SU-DHL-6 (cell line): ENCODE data around the gene TTC3.
"Not testable (repeated sequence)": the region's sequence is repeated elsewhere in the genome, so short reads cannot be mapped to it uniquely, and the experiment has no call there.

Experiments used
- H2AFZ ChIP-seq: fragments of 200-600 bp; sonication (generic); 2 replicates; pipeline ENCODE4 v1.6.1; 2014; ENCODE audit warnings: low read depth, mild to moderate bottlenecking, moderate library complexity, mixed read lengths, antibody characterized with exemption, low read length; ENCODE audit not compliant: severe bottlenecking
- H3F3A ChIP-seq: fragments of 200-600 bp; shearing (Covaris generic); 2 replicates; pipeline ENCODE4 v1.6.0; 2016; ENCODE audit warnings: antibody characterized with exemption, mild to moderate bottlenecking; ENCODE audit not compliant: insufficient read depth
- H3K27ac ChIP-seq: fragments of 200-600 bp; sonication (generic); 2 replicates; pipeline ENCODE4 v1.5.1; 2016; ENCODE audit warnings: low read depth, mild to moderate bottlenecking, low read length, moderate library complexity, mixed read lengths
- H3K27me3 ChIP-seq: fragments of 200-600 bp; sonication (generic), shearing (Covaris generic); 2 replicates; pipeline ENCODE4 v1.6.0; 2014; ENCODE audit warnings: mild to moderate bottlenecking, low read length
- H3K36me3 ChIP-seq: fragments of 200-600 bp; sonication (generic); 2 replicates; pipeline ENCODE4 v1.6.1; 2014; ENCODE audit warnings: mild to moderate bottlenecking, low read length, mixed read lengths
- H3K4me2 ChIP-seq: fragments of 300-600, 200-600 bp; shearing (Covaris generic), sonication (generic); 2 replicates; pipeline ENCODE4 v1.6.0; 2014; ENCODE audit warnings: low read length, low read depth, mild to moderate bottlenecking; ENCODE audit not compliant: poor library complexity, severe bottlenecking
- H3K4me3 ChIP-seq: fragments of 200-600 bp; sonication (generic); 2 replicates; pipeline ENCODE4 v1.5.1; 2014; ENCODE audit warnings: antibody characterized with exemption, low read length, mild to moderate bottlenecking, mixed read lengths; ENCODE audit not compliant: insufficient read depth, poor library complexity, severe bottlenecking
- H3K79me2 ChIP-seq: fragments of 200-600 bp; sonication (generic); 2 replicates; pipeline ENCODE4 v1.6.1; 2014; ENCODE audit warnings: mild to moderate bottlenecking, low read length, moderate library complexity; ENCODE audit not compliant: insufficient read depth
- H3K9ac ChIP-seq: fragments of 200-600 bp; sonication (generic); 2 replicates; pipeline ENCODE4 v1.7.0; 2014; ENCODE audit warnings: mild to moderate bottlenecking, low read length
- H3K9me2 ChIP-seq: fragments of 200-600 bp; sonication (generic); replicated peaks from 2 replicates; pipeline ENCODE4 v1.6.1; 2014; ENCODE audit warnings: low read length; ENCODE audit not compliant: insufficient read depth
- H3K9me3 ChIP-seq: fragments of 200-600 bp; sonication (generic); 2 replicates; pipeline ENCODE4 v1.6.1; 2014; ENCODE audit warnings: low read length, mixed read lengths; ENCODE audit not compliant: insufficient read depth
- H4K20me1 ChIP-seq: fragments of 200-600 bp; sonication (generic); 2 replicates; pipeline ENCODE4 v1.6.1; 2014; ENCODE audit warnings: low read depth, mild to moderate bottlenecking, antibody characterized with exemption, low read length, moderate library complexity, mixed read lengths
- CTCF ChIP-seq: fragments of 200-600 bp; sonication (generic); IDR thresholded peaks from one replicate; pipeline ENCODE4 v1.5.1; 2017; ENCODE audit warnings: antibody characterized with exemption, mild to moderate bottlenecking, low read length, moderate library complexity; ENCODE audit not compliant: insufficient read depth, poor library complexity, severe bottlenecking
- EZH2phosphoT487 ChIP-seq: fragments of 200-600 bp; sonication (generic), shearing (Covaris generic); conservative IDR thresholded peaks from 2 replicates; pipeline ENCODE4 v1.6.1; 2018; ENCODE audit warnings: mild to moderate bottlenecking, antibody characterized with exemption, low read length, moderate library complexity, mixed read lengths

Gene TTC3

GRCh38 chr21:37030864-37031263 lies 42.2 kb upstream of the TTC3 start:
- H3K27ac ChIP-seq, result no peak overlapping the region
- H3K9me2 ChIP-seq, result no peaks in the 10 kb centered on the region
- H2AFZ ChIP-seq, result no peak overlapping the region
- TF ChIP-seq EZH2phosphoT487, result no peak
- no peak for TF ChIP-seq CTCF
- H4K20me1 ChIP-seq, result no peaks in the 10 kb centered on the region
- H3K4me3 ChIP-seq, result no peak overlapping the region
- no peaks in the 10 kb centered on the region for H3F3A ChIP-seq
- no peaks in the 10 kb centered on the region for H3K9me3 ChIP-seq
- H3K36me3 ChIP-seq, result no peaks in the 10 kb centered on the region
- H3K4me2 ChIP-seq, result no peak overlapping the region
- no peaks in the 10 kb centered on the region for H3K27me3 ChIP-seq
- no peak overlapping the region for H3K9ac ChIP-seq
- H3K79me2 ChIP-seq, result no peaks in the 10 kb centered on the region

DNA sequence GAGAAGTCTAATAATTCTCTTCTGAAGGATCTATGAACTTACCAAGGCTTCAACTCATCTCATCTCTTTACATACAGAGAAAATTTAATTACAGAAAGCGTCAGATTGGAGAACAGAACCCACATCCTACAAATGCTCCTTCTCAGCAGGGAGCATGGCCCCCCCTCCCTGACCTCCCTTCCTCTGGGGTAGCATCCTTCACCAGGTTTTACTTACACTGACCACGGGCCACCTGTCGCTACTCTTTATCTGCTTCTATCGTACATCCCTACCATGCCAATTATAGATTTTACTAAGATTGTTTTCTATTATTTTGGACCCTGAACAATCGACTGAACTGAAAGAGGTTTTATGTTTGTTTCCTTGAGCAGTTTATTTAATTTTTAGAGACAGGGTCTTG lies 40.8 kb upstream of the TTC3 start:
- no peak overlapping the region for H2AFZ ChIP-seq
- H3K9ac ChIP-seq, result no peak overlapping the region
- no peaks in the 10 kb centered on the region for H4K20me1 ChIP-seq
- H3K27ac ChIP-seq, result no peak overlapping the region
- H3K9me2 ChIP-seq, result no peaks in the 10 kb centered on the region
- TF ChIP-seq CTCF (no peak), EZH2phosphoT487 (no peak)
- no peaks in the 10 kb centered on the region for H3K27me3 ChIP-seq
- no peaks in the 10 kb centered on the region for H3F3A ChIP-seq
- no peak overlapping the region for H3K4me2 ChIP-seq
- no peaks in the 10 kb centered on the region for H3K9me3 ChIP-seq
- no peaks in the 10 kb centered on the region for H3K79me2 ChIP-seq
- no peaks in the 10 kb centered on the region for H3K36me3 ChIP-seq
- H3K4me3 ChIP-seq, result no peak overlapping the region

DNA sequence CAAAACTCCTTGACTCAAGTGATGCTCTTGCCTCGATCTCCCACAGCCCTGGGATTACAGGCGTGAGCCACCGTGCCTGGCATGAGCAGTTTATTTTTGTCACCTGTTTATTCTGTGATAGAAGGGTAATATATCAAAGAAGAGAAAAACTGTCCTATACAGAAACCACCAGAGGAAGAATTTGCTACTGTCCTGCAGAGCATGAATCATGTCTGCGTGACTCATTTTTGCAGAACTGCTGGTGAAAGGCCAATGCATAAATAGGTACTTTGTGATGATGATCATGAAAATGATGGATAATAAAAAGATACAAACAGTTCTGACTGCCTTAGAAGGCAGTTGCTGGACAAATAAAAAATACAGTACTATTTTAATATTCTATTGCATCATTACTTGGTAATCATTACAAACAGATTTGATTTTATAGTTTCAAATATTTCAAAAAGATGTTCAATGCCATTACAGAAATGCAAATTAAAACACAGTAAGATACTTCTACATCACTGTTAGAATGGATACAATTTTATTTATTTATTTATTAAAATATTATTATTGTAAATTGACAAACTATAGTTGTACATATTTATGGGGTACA lies 40.1 kb upstream of the TTC3 start:
- no peaks in the 10 kb centered on the region for H3F3A ChIP-seq
- no peak for TF ChIP-seq CTCF
- TF ChIP-seq EZH2phosphoT487, result no peak
- no peaks in the 10 kb centered on the region for H3K9me3 ChIP-seq
- no peaks in the 10 kb centered on the region for H3K27me3 ChIP-seq
- no peak overlapping the region for H3K4me3 ChIP-seq
- no peak overlapping the region for H3K27ac ChIP-seq
- H3K9ac ChIP-seq, result no peak overlapping the region
- no peaks in the 10 kb centered on the region for H3K79me2 ChIP-seq
- H3K36me3 ChIP-seq, result no peaks in the 10 kb centered on the region
- no peaks in the 10 kb centered on the region for H4K20me1 ChIP-seq
- no peaks in the 10 kb centered on the region for H3K9me2 ChIP-seq
- no peak overlapping the region for H3K4me2 ChIP-seq
- no peak overlapping the region for H2AFZ ChIP-seq

DNA sequence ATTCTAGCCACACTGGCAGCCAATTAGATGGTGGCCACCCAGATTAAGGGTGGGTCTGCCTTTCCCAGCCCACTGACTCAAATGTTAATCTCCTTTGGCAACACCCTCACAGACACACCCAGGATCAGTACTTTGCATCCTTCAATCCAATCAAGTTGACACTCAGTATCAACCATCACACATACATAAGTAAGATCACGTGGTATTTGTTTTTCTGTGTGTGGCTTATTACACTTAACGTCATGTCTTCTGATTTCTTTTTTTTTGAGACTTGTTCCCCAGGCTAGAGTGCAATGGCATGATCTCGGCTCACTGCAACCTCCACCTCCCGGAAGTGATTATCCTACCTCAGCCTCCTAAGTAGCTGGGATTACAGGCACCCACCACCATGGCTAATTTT lies 38.7 kb upstream of the TTC3 start:
- not testable (repeated sequence) for H3F3A ChIP-seq, H3K4me3 ChIP-seq, H3K9me2 ChIP-seq, H3K9ac ChIP-seq, H4K20me1 ChIP-seq, H3K36me3 ChIP-seq, H3K27ac ChIP-seq, H3K27me3 ChIP-seq, H3K9me3 ChIP-seq, H2AFZ ChIP-seq, H3K4me2 ChIP-seq, H3K79me2 ChIP-seq
